ENCODE results near the gene SOD2.
"Not testable (repeated sequence)": the region's sequence is repeated elsewhere in the genome, so short reads cannot be mapped to it uniquely, and the experiment has no call there.

Gene SOD2

GRCh38 chr6:159693128-159693893 lies at the start of gene SOD2:
SOD2 (minus strand) TSS chr6:159693241; CDS start chr6:159693167, 74 bp downstream.
- peak; percentile 59 to 71 (median 61) for DNase-seq (ENCODE audit: low read depth in 3 of 3, low spot score in 1 of 3)

GRCh38 chr6:159742165-159742564 lies 49.1 kb upstream of the SOD2 start:
- DNase-seq (ENCODE audit: low read depth in 3 of 3, low spot score in 1 of 3), result no peak

- no peak for DNase-seq (ENCODE audit: low read depth in 3 of 3, low spot score in 1 of 3)
Observed at GRCh38 chr6:159739341-159739740, 46.3 kb upstream of the SOD2 start.

GRCh38 chr6:159736908-159737307 lies 43.9 kb upstream of the SOD2 start:
- no peak for DNase-seq (ENCODE audit: low read depth in 3 of 3, low spot score in 1 of 3)

- DNase-seq (ENCODE audit: low read depth in 3 of 3, low spot score in 1 of 3), result not testable (repeated sequence)
Observed at GRCh38 chr6:159733395-159733794, 40.4 kb upstream of the SOD2 start.

- DNase-seq (ENCODE audit: low read depth in 3 of 3, low spot score in 1 of 3), result not testable (repeated sequence)
Observed at GRCh38 chr6:159732550-159732949, 39.5 kb upstream of the SOD2 start.

GRCh38 chr6:159730332-159730676 lies 37.3 kb upstream of the SOD2 start:
- DNase-seq (ENCODE audit: low read depth in 3 of 3, low spot score in 1 of 3), result no peak

GRCh38 chr6:159729598-159730331 lies 36.7 kb upstream of the SOD2 start:
- no peak for DNase-seq (ENCODE audit: low read depth in 3 of 3, low spot score in 1 of 3)

- no peak for DNase-seq (ENCODE audit: low read depth in 3 of 3, low spot score in 1 of 3)
Observed at GRCh38 chr6:159728531-159728964, 35.5 kb upstream of the SOD2 start.

GRCh38 chr6:159727717-159728445 lies 34.8 kb upstream of the SOD2 start:
- peak in 1 of 3 donors; percentile 7 for DNase-seq (ENCODE audit: low read depth in 3 of 3, low spot score in 1 of 3)

- DNase-seq (ENCODE audit: low read depth in 3 of 3, low spot score in 1 of 3), result peak; percentile 89 to 95 (median 93)
Observed at GRCh38 chr6:159726918-159727716, 34.1 kb upstream of the SOD2 start, which contains the start of gene WTAP. WTAP (plus strand) TSS chr6:159727506; CDS start chr6:159736266, 8,760 bp downstream.

GRCh38 chr6:159726255-159726917 lies 33.3 kb upstream of the SOD2 start:
- no peak for DNase-seq (ENCODE audit: low read depth in 3 of 3, low spot score in 1 of 3)

- not testable (repeated sequence) for DNase-seq (ENCODE audit: low read depth in 3 of 3, low spot score in 1 of 3)
Observed at GRCh38 chr6:159725208-159725607, 32.2 kb upstream of the SOD2 start.

GRCh38 chr6:159724778-159725177 lies 31.7 kb upstream of the SOD2 start:
- DNase-seq (ENCODE audit: low read depth in 3 of 3, low spot score in 1 of 3), result no peak

GRCh38 chr6:159723259-159723658 lies 30.2 kb upstream of the SOD2 start:
- no peak for DNase-seq (ENCODE audit: low read depth in 3 of 3, low spot score in 1 of 3)

GRCh38 chr6:159722655-159723054 lies 29.6 kb upstream of the SOD2 start:
- no peak for DNase-seq (ENCODE audit: low read depth in 3 of 3, low spot score in 1 of 3)

- DNase-seq (ENCODE audit: low read depth in 3 of 3, low spot score in 1 of 3), result not testable (repeated sequence)
Observed at GRCh38 chr6:159721981-159722380, 28.9 kb upstream of the SOD2 start.

- peak in 1 of 3 donors; percentile 24 for DNase-seq (ENCODE audit: low read depth in 3 of 3, low spot score in 1 of 3)
Observed at GRCh38 chr6:159720708-159721107, 27.7 kb upstream of the SOD2 start.

GRCh38 chr6:159719287-159719686 lies 26.2 kb upstream of the SOD2 start:
- DNase-seq (ENCODE audit: low read depth in 3 of 3, low spot score in 1 of 3), result no peak

- no peak for DNase-seq (ENCODE audit: low read depth in 3 of 3, low spot score in 1 of 3)
Observed at GRCh38 chr6:159718634-159719033, 25.6 kb upstream of the SOD2 start.
